Measurements from ENCODE around the gene ADGB. TPM values are rescaled to one million over a fixed set of nuclear protein-coding genes. Genes with fewer than 3 reads are reported as not detected.

The ADGB gene
- total RNA-seq, 4 donors from 2014 or later, result not detected

DNA sequence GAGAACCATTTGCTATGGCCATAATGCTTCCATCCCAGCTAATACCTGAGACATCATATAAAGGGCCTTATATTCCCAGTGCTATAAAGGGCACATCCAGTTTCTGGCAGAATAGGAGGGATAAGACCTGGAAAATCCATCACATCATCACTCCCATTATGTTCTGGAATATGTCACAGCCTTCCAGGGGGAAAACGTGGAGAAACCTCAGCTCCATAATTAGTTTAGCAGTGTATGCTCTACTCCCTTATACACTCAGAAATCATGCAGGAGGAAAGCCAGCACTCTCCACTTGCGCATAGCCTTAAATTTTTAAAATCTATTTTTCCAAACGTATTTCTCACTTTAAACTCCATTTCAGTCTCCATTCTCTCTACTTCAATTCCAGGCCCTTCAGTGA lies 140.9 kb downstream of the ADGB start:
- Histone ChIP-seq H3K27me3 (no peaks in the 10 kb centered on the region), H3K27ac (no peak overlapping the region), H3K9me3 (no peaks in the 10 kb centered on the region), H3K4me1 (no peaks in the 10 kb centered on the region), H3K4me3 (no peak overlapping the region), H3K36me3 (no peaks in the 10 kb centered on the region)
- in situ Hi-C loops (cut with MboI; ENCODE audit: low sequenced_read_pairs in 4 of 4) (no loop called here), intact Hi-C loops (cut with DNase I; ENCODE audit: low total_unique reads) (no loop called here)
- no peak for TF ChIP-seq POLR2A (IDR thresholded peaks at IDR 0.05)
- TF ChIP-seq, protein P1, sequence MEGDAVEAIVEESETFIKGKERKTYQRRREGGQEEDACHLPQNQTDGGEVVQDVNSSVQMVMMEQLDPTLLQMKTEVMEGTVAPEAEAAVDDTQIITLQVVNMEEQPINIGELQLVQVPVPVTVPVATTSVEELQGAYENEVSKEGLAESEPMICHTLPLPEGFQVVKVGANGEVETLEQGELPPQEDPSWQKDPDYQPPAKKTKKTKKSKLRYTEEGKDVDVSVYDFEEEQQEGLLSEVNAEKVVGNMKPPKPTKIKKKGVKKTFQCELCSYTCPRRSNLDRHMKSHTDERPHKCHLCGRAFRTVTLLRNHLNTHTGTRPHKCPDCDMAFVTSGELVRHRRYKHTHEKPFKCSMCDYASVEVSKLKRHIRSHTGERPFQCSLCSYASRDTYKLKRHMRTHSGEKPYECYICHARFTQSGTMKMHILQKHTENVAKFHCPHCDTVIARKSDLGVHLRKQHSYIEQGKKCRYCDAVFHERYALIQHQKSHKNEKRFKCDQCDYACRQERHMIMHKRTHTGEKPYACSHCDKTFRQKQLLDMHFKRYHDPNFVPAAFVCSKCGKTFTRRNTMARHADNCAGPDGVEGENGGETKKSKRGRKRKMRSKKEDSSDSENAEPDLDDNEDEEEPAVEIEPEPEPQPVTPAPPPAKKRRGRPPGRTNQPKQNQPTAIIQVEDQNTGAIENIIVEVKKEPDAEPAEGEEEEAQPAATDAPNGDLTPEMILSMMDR (IDR thresholded peaks at IDR 0.05 in 4 of 5, conservative IDR thresholded peaks at IDR 0.05 in 1 of 5), result no peak
- ATAC-seq (no peak), DNase-seq (no peak)

DNA sequence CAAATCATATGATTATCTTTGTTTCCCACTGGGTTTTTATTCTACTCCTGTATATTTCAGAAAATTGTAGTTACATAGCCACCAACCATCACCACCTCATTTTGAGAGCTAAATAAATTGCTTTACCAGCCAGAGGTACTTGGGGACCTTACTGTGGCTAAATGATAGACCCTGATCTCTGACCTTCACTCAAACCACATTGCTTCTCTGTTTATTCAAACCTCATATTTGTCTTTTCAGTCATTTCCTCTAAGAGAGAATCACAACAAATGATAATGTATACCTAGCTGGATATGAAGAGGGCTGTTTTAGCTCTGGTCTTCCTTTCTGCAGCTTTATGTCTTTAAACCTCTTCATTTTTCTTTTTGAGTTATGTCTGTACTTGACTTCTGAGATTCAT lies 142.8 kb downstream of the ADGB start:
- Histone ChIP-seq H3K27ac (no peak overlapping the region), H3K4me1 (no peaks in the 10 kb centered on the region), H3K27me3 (no peaks in the 10 kb centered on the region), H3K36me3 (no peaks in the 10 kb centered on the region), H3K9me3 (no peaks in the 10 kb centered on the region), H3K4me3 (no peak overlapping the region)
- ATAC-seq (no peak), DNase-seq (no peak)
- TF ChIP-seq, protein P1 (IDR thresholded peaks at IDR 0.05 in 4 of 5, conservative IDR thresholded peaks at IDR 0.05 in 1 of 5), result no peak
- TF ChIP-seq POLR2A (IDR thresholded peaks at IDR 0.05), result no peak
- intact Hi-C loops (cut with DNase I; ENCODE audit: low total_unique reads), result no loop called here
- in situ Hi-C loops (cut with MboI; ENCODE audit: low sequenced_read_pairs in 4 of 4), result no loop called here

DNA sequence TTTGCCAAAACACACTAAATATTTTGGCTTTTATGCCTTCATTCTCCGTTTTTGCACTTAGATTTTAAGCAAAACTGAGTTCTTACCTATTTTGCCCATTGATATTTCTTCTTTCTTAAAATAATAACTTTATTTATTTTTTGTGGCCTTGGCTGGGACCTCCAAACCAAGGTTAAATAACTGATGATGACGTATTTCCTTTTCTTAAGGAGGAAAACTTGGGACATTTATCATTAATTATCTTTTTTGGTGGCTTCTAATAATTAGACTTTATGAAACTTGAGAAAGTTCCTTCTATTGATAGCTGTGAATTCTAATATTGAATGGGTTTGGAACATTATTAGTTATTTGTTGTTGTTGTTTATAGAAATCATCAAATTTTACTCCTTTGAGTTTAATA lies 154.5 kb downstream of the ADGB start:
- Histone ChIP-seq H3K27ac (no peak overlapping the region), H3K36me3 (no peaks in the 10 kb centered on the region), H3K9me3 (no peaks in the 10 kb centered on the region), H3K4me3 (no peak overlapping the region), H3K4me1 (no peaks in the 10 kb centered on the region), H3K27me3 (no peaks in the 10 kb centered on the region)
- intact Hi-C loops (cut with DNase I; ENCODE audit: low total_unique reads), result no loop called here
- DNase-seq, result no peak
- in situ Hi-C loops (cut with MboI; ENCODE audit: low sequenced_read_pairs in 4 of 4), result no loop called here
- ATAC-seq, result no peak
- TF ChIP-seq, protein P1 (IDR thresholded peaks at IDR 0.05 in 4 of 5, conservative IDR thresholded peaks at IDR 0.05 in 1 of 5), result no peak
- no peak for TF ChIP-seq POLR2A (IDR thresholded peaks at IDR 0.05)

DNA sequence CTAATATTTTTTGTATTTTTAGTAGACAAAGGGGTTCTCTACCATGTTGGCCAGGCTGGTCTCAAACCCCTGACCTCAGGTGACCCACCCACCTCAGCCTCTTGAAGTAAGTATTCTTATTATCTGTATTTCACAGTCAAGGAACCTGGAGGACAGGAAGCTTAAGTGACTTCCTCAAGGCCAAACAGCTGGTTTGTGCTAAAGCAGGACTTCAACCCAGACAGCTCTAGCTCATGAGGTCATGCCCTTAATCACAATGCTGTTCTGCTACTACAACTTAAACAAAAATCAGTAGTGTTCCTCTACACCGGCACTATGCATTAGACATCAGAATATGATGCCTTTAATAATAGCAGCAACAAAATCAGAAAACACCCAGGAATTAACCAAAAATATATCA lies 168.9 kb downstream of the ADGB start:
- in situ Hi-C loops (cut with MboI; ENCODE audit: low sequenced_read_pairs in 4 of 4), result no loop called here
- no peaks in the 10 kb centered on the region for H3K27me3 ChIP-seq
- H3K4me1 ChIP-seq, result no peaks in the 10 kb centered on the region
- intact Hi-C loops (cut with DNase I; ENCODE audit: low total_unique reads), result no loop called here
- no peak for TF ChIP-seq POLR2A (IDR thresholded peaks at IDR 0.05)
- no peak overlapping the region for H3K4me3 ChIP-seq
- ATAC-seq (no peak), DNase-seq (no peak)
- no peaks in the 10 kb centered on the region for H3K36me3 ChIP-seq
- no peak overlapping the region for H3K27ac ChIP-seq
- H3K9me3 ChIP-seq, result no peaks in the 10 kb centered on the region

DNA sequence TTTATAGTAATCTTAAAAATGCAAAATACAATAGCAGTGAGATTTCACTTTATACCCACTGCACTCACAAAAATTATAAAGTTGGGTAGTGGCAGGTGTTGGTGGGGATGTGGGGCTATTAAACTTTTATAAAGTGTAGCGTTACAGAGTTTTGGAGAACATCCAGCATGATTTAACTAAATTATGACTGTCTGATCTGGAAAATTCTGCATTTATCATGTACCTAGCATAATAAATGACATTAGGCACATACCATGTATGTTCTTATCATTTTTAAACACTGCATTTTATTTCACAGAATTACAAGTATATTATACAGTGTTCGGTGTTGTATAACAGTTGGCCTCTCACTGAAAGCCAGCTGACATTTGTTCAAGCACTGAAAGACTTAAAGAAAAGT lies 169.9 kb downstream of the ADGB start:
- H3K9me3 ChIP-seq, result no peaks in the 10 kb centered on the region
- H3K4me1 ChIP-seq, result no peaks in the 10 kb centered on the region
- intact Hi-C loops (cut with DNase I; ENCODE audit: low total_unique reads), result no loop called here
- H3K27ac ChIP-seq, result no peak overlapping the region
- no peaks in the 10 kb centered on the region for H3K27me3 ChIP-seq
- ATAC-seq (no peak), DNase-seq (no peak)
- in situ Hi-C loops (cut with MboI; ENCODE audit: low sequenced_read_pairs in 4 of 4), result no loop called here
- H3K4me3 ChIP-seq, result no peak overlapping the region
- TF ChIP-seq POLR2A (IDR thresholded peaks at IDR 0.05), result no peak
- TF ChIP-seq, protein P1 (IDR thresholded peaks at IDR 0.05 in 4 of 5, conservative IDR thresholded peaks at IDR 0.05 in 1 of 5), result no peak
- no peaks in the 10 kb centered on the region for H3K36me3 ChIP-seq

All from gastrocnemius medialis (tissue), 4 donors.